NCI-H2107 treated with DMSO at 0.1 percent for 48 hours (cell line): ENCODE data around the gene SNED1.
"Not testable (repeated sequence)": the region's sequence is repeated elsewhere in the genome, so short reads cannot be mapped to it uniquely, and the experiment has no call there.

Experiments used
- DNase-seq: peaks from one replicate; lab custom pipeline; 2025; ENCODE audit not compliant: unreplicated experiment; lab: John Stamatoyannopoulos, UW

Gene SNED1

GRCh38 chr2:241081643-241082340 is 83.4 kb downstream of the SNED1 start:
- no peak for DNase-seq

- no peak for DNase-seq
Observed at GRCh38 chr2:241082341-241083090, 84.1 kb downstream of the SNED1 start.

DNA sequence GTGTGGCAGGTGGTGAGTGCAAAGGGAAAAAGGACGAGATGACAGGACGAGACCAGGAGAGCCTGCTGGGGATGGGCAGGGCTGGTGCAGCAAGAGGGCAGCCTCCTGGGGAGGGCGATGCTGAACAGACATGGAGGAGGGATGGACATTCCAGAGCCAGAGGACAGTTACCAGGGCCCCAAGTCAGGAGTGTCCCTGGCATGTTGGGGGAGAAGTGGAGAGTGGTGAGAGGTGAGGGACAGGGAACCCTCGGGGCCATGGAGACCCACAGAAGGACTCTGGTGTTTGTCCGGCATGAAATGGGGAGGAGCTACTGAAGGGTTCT is 84.6 kb downstream of the SNED1 start:
- no peak for DNase-seq

DNA sequence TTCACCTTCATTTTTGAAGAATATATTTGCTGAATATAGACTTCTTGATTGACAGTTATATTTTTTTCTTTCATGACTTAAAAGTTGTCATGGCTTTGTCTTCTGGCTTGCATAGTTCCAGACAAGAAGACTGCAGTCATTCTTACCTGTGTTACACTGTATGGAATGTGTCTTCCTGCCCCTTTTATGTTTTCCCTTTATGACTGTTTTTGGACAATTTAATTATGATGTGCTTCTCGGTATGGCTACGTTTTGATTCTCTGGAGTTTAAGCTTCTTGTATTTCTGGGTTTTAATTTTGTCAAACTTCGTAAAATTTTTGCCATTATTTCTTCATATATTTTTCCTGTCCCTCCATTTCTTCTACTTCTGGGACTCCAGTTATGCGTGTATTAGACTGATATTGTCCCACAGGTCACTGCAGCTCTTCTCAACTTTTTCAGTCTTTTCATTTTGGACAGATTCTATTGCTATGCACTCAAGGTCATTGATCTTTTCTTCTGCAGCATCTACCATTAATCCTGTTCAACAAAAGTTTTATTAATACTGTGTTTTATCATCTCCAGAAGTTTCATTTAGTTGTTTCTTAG is 86.5 kb downstream of the SNED1 start:
- no peak for DNase-seq

DNA sequence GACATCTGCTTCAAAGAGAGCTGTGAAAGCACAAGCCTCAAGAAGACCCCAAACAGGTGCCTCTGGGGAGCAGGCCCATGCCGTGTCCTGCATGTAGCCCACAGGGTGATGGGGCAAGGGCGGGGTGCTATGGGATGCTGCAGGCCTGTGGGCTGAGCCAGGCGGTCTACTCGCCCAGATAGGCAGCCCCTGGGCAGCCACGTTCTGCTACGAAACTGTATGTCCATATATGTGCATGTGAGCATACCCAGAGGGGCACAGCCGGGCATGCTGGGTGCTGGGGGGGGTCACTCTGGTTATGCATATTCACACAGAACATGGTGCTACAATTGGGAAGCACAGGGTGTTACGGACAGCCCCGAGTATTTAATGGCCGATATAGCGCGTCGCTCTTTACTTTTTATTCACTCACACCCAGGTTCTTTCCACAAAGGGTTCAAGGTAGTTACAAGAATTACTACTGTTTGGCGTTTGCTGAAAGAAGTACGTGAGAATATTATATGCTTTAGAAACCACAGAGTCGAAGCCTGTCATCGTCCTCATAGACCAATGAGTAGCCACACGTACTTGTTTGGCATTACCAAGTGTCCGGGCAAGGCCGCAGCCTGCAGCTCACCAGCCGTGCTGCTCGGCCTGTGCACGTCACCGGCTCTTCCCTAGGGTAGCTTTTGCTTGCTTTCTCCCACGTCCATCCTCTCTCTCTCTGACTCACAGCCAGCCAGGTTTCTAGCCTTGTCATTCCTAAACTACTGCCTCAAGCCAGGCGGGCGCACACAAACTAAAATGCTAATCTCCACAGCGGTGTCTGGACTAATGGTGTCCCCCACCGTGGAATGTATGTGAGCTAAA is 89.2 kb downstream of the SNED1 start:
- DNase-seq = no peak

DNA sequence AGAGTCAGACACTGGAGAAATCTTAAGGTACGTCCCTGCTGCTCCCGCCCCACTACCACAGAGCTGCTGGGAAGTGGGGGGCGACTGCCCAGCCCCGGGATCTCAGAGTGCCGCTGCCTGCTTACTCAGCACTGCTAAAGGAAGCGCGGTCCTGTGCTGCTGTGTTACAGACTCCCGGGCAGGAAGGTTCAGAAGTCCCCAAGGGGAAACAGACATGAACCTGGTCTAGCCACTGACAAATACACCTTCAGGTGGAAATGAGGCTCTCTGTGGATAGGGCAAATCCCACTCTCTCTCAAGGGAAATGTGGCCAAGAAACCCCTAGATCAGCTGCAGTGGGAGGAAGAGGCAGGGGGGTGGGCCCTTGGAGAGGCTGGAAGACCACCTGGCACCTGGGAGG is 90.0 kb downstream of the SNED1 start:
- no peak for DNase-seq

- DNase-seq = no peak
Observed at GRCh38 chr2:241088791-241089732, 90.6 kb downstream of the SNED1 start.

- DNase-seq = no peak
Observed at GRCh38 chr2:241091201-241091600, 92.8 kb downstream of the SNED1 start.

- DNase-seq = no peak
Observed at GRCh38 chr2:241091734-241092445, 93.5 kb downstream of the SNED1 start.

DNA sequence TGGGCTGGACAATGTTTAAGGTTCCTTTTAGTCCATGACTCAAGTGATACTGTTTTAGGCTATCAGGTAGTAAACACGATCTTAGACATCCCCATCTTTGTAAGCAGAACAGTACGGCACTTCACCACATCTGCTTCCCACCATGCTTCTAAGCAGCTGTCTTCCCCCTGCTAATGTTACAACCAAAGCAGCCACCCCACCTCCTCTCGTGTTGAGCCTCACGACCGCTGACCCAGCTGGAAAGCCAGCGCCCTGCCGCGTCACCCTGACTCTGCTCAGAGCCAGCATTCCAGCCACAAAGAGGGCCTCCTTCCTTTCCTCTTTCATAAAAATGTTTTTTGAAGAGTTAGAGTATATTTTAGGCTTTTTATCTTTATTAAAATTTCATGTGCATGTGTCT is 94.3 kb downstream of the SNED1 start:
- no peak for DNase-seq

GRCh38 chr2:241093133-241093781 is 94.8 kb downstream of the SNED1 start:
- not testable (repeated sequence) for DNase-seq

- DNase-seq = no peak
Observed at GRCh38 chr2:241094172-241094571, 95.8 kb downstream of the SNED1 start.

DNA sequence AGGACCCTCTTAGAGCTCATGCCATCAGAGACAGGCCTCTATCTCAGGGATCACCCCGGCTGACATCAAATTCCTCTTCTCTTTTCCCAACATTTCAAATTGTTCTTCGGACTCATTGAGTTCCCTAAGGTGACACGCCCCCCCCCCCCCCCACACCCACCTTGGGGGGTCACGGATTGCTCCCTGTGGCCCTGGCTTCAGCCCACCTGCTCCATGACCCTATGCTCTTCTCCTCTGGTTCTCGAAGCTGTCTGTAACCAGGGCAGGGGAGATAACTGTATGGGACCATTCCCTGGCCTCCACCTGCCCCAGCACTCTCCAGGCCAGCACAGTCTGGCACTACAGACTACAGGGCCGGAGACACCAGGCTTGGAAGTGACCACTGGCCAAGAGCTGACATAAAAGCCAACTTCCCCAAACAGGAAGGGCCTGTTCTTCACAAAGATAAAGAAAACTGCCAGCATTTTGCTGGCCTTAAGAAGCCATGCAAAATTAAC is 96.6 kb downstream of the SNED1 start:
- DNase-seq = no peak

DNA sequence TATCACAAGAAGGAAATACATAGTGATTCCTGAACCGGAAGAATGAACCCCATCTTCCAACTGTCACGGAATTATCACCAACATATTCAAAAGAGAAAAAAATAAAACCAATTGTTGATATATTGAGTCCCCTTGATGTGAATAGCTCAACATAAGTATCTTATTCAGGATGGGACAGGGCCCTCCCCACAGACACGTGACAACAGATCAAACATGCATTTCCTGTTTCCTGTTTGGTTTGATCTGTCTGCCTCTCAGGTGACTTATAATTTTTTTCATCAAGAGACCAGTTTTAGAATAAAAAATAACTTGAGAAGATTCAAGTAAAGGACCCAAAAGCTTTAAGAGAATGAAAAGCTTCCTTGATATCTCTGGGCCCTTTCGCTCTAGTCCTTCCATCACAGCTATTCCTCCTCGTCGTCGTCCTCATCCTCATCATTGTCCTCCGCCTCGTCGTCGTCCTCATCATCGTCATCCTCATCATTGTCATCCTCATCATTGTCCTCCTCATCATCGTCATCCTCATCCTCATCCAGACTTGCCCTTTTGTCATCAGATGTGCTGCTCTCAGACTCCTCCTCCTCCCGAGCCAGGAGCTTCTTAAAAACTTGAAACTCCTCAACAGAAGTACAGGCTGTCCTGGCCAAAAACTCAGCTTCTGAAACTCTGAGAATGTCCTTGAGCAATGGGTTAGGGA is 97.3 kb downstream of the SNED1 start:
- no peak for DNase-seq

DNA sequence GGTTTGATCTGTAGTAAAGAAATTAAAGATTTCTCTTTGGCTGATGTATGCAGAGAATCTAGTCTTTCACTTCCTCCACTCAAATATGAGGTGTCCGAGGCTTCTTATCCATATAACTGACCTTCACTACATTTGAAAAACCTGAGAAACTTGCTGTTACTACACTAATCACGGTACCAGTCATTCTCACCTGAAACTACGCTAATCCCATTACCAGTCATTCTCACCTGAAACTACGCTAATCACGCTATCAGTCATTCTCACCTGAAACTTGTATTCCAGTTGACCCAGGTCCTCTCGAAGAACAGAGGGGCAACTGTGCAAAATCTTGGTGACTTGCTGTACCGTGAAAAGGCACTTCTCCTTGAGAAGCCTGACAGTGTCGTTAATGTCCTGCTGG is 98.6 kb downstream of the SNED1 start:
- DNase-seq = no peak

DNA sequence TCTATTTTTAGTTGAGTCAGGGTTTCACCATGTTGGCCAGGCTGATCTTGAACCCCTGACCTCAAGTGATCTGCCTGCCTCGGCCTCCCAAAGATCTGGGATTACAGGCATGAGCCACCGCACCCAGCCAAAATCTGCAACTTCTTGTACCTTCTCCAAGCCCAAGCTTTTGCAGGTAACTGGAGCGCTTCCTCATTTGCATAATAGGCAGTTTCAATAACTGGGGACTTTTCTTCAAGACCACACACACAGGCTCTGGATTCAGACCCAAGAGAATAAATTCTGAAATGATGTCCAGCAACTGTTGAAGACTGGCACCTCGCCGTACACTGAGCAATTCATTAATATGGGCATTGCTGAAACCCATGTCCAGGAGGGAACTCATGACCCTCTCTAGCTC is 100.8 kb downstream of the SNED1 start:
- DNase-seq = no peak

DNA sequence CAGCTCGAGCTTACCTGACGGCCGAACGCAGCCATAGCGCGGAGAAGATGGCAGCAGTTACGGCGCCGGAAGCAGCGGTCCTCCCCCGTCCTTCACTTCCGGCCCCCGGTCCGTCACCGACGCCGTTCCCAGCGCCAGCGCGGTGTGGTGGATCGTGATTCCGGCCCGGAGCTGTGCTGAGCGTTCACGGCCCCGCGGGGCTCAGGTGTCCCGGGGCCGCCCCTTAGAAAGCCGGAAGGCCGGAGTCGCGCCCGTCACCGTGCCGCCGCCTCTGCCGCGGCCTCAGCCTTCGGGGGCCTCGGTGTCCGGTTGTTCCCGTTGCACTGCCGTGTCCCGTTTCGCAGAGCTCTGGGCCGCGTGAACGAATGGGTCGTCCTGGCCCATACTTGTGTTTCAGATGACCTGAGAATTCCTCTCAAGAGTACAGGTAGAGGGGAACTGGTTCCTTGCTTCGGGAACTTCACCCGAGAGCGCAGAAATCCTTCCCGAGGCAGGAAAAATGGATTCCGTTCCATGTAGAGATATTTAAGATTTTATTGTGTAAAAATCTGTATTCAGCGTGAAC is 103.9 kb downstream of the SNED1 start, which contains the start of gene MTERF4:
Gene MTERF4, minus strand, starts transcription at position 49 of the 565 bp plus-strand sequence. Its CDS starts 14 bp downstream, at position 35.
- DNase-seq = peak; percentile 49

DNA sequence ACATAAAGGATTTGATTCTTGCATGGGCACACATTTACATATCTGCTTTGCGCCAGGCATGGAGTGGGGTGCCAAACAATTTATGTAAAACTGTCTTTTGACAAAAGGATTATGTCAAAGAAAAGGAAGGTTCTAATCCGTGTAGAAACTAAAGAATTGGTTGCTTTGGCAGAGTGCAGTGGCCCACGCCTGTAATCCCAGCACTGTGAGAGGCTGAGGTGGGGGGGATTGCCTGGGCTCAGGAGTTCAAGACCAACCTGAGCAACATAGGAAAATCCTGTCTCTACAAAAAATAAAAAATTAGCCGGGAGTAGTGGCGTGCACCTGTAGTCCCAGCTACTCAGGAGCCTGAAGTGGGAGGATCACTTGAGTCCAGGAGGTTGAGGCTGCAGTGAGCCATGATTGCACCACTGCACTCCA is 104.8 kb downstream of the SNED1 start:
- no peak for DNase-seq
